Stimulated activated CD8-positive, alpha-beta memory T cell treated with anti-CD3 and anti-CD28 coated beads, Interleukin-12 subunit alpha, Interleukin-12 subunit beta, amount 100 ng/mL, for 4 hours (primary cell): ENCODE results near the gene TMEM14C.

Experiments
- DNase-seq: peaks from one replicate; pipeline ENCODE4 v3.0.0-alpha.2; 2020; ENCODE audit warnings: low read depth

TMEM14C gene

DNA sequence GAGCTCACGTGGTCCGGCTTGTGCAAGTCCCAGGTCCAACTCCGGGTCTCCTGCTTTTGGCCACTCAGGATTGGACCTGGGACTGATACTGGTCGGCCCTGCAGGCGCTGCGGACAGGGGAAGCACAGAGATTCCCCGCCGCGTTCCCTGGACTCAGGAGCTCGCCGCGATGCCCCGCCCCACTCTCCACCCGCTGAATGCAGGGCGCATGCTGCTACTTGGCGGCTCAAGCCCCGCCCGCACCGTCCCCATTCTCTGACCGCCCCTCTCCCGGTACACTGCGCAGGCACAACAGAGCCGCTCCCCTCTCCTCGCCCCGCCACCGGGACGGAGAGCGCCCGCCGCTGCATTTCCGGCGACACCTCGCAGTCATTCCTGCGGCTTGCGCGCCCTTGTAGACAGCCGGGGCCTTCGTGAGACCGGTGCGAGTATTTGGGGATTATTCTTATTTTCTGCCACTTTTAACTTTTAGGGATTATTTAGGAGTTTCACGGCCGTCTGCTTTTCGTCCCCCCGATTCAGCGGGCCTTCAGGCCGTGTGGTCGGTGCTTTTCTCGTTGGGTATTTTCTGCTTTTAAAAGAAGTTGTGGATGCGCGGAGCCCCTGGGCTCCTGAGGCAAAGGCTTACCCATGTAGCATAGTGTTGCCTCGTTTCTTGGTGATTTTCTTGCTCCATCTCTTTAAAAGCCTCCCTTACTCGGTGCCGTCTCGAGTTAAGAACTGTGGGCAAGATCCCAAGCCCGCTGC lies at the start of gene TMEM14C:
Gene TMEM14C, plus strand, starts transcription at position 251 of the 747 bp plus-strand sequence. CDS start 1,544 bp downstream, outside the sequence.
- peak; percentile 68 for DNase-seq

DNA sequence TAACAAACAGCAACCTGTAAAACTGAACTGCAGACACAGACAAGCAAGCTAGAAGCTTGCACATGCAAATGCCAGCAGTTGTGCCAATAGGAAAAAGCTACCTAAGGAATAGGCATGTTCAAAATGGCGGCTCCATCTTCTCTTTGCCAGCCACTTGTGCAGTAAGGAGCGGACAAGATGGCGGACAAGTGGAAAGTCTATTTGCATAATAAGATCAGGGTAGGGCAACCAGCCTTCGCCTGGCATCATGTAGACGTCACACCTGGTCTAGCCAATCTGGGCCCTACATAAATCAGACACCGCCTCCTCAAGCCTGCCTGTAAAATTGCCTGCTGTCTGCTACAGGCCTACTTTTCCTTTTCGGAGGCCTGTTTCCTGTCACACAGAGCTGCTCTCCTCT lies 46.5 kb upstream of the TMEM14C start:
- DNase-seq: no peak

DNA sequence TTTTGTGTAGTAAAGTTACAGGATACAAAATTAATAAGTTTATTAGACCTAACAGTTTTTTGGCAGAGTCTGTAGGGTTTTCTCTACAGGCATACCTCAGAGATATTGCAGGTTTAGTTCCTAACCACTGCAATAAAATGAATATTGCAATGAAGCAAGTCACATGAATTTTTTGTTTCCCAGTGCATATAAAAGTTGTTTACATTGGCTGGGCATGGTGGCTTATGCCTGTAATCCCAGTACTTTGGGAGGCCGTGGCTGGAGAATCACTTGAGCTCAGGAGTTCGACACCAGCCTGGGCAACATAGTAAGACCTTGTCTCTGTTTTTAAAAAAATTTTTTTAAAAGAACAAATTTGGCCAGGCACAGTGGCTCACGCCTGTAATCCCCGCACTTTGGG lies 44.4 kb upstream of the TMEM14C start:
- no peak for DNase-seq

DNA sequence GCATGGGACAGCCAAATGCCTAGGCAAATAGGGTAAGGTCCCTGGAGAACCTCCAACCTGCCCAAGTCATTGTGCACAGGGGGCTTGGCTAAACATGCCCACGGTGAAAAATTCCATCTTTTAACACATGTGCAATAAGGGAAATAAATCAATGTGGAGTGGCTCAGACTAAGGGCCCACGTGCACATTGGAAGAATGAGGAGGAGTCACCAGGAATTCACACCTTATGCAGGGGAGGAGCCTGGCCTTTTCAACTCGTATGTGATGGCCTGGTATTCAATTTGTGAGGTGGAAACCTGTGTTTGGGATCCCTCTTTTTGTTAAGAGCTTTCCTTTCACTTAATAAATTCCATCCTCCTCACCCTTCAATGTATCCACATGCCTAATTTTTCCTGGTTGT lies 41.1 kb upstream of the TMEM14C start:
- DNase-seq: no peak

DNA sequence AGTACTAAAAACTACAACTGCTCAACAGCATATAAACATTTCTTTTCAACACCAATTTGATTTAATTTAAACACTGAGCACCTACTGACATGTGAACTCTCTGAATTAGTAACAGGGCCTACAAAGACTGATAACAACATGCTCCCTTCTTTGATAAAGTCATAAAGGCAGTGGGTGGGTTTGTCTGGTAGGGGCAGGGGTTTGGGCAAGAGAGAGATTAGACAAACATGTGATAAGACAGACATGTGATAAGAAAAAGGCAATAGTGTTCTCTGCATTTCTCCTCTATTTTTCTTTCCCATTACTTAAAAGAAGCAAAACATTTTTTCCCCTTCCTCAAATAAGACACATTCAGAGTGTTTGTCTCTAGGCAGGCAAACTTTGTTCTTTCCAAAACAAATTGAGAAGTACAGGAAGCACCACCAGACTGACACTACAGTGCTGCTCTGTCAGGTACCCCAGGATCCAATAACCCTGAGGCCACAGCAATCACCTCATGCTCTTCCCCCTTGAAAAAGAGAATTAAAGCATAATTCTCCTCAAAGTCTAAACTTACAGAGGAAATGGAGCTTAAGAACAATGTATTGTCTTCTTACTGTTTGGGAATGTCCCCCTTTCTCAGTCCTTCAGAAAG lies 40.4 kb upstream of the TMEM14C start:
- no peak for DNase-seq

DNA sequence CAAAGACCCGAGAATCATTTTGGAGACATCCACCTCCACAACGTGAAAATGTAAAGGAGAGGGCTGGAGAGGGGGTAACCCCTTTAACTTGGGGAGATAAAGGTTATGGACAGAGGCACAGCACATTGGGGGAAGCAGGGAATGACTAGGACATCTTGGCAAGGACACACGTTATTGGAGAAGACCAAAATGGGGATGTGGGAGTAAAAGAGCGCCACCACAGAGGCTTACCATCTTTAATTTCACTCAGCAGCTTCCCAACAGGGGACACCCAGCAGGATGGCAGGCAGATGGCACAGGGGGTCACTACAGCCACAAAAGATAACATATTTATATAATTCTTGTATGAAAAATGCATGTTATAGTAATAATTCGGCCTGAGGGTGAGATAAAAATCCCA lies 38.3 kb upstream of the TMEM14C start:
- DNase-seq: no peak

DNA sequence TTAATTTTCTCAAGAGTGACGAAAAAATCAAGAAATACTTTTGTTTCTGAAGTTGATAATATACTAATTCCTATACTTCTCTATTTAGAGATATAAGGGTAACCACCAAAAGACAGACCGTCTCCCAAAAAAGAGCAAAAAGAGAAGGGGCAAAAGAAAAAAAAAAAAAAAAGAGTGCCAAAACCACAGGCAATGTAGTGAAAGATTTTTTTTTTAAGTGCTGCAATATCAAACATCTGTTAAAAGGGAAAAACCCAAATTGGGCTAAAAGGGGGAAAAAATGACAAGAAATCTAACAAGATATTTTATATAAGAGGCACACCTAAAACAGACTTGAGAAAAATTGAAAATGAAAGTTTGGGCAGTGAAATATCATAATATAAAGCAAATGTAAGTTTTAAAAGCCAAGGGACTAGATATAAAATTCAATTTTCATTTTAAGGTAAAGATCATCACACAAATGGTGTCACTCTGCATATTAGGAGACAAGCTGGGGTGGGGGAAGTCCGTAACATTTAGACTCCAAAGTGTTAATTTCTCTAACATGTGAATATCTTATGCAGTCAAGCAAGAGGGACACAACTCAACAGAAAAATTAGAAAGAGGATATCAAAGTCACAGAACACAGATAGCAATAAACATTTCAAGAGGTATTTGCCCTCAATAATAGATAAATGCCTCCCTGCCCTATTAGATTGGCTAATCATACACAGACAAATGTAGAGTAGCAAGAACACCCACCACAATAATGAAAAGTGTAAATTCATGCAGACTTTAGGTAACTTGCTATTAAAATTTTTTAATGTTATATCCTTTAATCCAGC lies 37.6 kb upstream of the TMEM14C start:
- no peak for DNase-seq

DNA sequence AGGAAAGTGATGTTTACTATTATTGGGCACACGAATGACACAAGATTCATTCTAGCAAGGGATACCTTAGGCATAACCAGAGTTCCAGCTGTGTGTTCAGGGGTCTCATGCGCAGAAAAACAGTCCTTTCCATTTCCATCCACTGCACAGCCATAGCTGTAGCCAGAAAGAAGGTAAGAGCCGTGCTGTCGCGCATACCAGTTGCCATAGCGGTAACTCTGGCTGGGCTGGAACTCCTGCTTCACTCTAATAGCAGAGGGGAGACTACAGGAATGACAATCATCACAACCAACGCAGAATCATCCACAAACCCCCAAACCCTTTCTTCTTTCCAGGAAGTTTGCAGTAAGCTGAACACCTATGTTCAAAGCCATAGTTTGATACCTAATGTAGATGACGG lies 36.0 kb upstream of the TMEM14C start:
- DNase-seq: no peak

DNA sequence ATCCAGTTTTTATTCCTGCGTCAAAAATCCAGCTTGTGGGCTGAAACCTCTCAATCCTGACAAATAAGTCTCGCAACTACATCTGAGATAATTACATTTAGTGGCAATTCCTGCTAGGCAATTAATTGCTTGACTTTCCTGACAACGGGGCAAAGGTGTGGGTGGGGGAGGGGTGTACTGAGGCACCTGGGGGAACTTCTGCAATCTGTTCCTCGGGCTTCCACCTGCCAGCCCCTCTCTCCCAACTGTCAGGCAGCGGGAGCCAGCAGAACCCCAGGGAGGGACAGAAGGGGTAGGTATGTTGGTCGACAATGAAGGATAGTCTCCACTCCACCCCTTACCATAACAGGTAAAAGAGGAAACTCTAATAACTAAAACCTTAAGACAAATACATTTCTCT lies 35.3 kb upstream of the TMEM14C start:
- no peak for DNase-seq

DNA sequence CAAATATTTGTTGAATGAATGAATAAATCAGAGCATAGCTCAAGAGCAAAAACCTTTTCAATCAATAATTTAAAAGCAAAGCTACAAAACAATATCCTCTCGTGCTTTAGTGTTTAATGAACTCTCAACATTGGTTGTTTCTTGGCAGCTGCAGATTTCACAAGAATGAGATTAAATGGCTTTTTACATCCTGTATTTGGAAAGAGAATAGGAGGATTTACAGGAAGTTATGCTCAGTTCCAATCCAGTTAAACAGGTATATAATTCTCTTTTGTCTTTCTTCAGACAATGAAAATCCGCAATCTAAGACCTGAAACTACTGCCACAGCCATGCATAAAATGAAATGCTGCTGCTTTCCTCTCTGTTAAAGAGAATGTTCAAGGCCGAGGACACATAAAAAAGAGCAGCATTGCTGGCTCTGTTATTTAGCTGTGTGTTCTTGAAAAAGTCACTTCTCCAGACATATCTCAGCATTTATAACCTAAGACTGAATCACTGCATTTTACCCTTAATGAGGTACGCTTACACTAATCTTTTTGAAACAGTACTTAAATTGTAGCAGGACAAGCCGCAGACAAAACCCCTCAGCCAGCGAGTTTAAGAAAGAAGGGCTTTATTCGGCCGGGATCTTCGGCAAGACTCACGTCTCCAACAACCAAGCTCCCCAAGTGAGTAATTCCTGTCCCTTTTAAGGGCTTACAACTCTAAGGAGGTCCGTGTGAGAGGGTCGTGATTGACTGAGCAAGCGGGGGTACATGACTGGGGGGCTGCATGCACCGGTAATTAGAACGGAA lies 32.0 kb upstream of the TMEM14C start:
- DNase-seq: no peak

DNA sequence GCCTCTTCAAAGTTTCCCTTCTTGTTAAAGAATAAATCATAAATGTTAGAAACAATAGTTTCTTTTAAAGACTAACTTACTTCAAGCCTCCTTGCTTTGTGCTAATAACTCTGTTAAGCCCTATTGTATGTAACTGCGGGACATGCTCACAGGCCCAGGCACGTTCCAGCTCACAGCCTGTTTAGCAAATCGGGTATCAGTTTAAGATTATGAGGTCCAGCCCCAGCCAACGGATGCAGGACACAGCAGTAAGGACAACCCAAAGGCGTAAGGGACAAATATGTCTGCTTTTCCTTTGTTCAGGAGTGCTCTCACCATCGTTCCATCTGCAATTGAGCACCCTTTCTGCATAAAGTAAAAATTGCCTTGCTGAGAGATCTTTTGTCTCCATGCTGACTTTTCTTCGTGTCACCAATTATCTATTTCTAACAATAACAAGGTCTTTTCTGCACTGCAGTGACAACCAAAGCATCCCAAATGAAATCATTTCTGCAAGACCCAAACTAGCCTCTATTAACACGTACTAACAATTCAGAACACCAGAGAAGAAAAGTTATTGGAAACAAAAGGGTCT lies 29.8 kb upstream of the TMEM14C start:
- no peak for DNase-seq

DNA sequence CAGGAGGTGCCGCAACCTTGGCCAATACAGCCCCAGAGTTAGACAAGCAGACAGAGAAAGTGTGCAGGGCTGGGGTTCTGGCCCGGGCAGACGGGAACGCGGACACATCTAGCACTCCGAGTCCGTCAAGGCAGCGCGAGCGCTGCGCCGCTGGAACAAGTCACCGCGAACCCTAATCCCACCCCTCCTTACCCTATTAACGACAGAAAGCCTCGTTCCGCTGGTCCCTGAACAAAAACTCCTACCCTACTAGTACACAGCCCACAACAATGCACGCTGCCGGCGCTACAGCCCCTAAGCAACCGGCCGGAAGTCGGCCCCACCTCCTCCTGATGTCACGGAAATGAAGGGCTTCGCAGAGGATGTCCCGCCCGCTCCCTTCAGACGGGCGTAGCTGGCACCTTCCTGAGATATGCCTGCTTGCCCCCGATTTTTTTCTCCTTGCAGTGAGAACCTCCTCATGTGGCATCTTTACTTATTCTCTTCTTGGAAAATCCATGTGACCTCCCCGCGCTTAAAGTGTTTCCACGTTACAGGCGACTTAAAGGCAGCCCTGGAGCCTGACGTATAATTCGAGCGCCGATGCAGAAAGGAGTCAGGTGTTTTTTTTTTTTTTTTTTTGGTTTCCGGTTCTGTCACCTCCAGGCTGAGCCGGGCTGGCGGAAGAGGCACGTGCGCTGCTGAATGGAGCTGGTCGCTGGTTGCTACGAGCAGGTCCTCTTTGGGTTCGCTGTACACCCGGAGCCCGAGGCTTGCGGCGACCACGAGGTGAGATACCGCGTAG lies 28.4 kb upstream of the TMEM14C start, which contains the start of the genes C6orf52 and PAK1IP1:
Gene C6orf52, minus strand, starts transcription at position 315 of the 784 bp plus-strand sequence. CDS start 7,066 bp downstream, outside the sequence.
Gene PAK1IP1, plus strand, starts transcription at position 671 of the 784 bp plus-strand sequence. Its CDS starts 14 bp downstream, at position 685.
- DNase-seq: peak; percentile 91

DNA sequence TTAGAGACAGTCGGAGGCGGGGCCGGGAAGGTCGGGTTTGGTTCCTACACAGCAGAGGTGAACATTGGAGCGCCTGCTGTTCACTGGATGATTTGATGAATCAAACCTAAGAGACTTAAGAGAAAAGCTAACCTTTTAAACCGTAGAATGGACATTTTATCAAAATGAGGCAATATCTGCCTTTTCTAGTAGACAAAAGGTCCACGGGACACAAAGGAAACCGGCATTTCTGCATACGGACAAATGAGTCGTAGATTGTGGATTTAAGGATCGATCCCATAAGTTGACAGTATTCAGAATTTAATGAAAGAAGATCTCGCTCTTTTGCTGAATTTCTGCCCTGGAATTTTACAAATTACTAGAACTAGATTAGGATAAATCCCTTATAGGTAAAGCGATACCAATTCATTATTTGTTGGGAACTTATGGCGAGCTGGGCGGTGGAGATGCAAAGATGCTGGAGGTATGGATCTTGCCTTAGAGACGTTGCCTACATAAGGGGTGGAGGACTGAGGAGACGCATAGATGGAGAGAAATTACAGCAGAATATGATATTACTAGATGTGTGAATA lies 27.7 kb upstream of the TMEM14C start:
- DNase-seq: no peak

DNA sequence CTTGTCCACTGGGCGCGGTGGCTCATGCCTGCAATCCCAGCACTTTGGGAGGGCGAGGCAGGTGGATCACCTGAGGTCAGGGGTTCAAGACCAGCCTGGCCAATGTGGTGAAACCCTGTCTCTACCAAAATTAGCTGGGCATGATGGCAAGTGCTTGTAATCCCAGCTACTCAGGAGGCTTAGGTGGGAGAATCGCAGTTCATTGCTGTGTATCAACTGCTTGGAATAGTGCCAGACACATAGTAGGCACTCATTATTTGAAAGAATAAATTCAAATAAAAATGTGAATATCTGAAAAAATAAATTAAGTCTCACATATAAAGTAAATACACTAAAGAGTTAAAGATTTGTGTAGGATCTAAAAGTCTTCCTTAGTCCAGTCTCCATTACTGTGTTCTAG lies 26.2 kb upstream of the TMEM14C start:
- no peak for DNase-seq

DNA sequence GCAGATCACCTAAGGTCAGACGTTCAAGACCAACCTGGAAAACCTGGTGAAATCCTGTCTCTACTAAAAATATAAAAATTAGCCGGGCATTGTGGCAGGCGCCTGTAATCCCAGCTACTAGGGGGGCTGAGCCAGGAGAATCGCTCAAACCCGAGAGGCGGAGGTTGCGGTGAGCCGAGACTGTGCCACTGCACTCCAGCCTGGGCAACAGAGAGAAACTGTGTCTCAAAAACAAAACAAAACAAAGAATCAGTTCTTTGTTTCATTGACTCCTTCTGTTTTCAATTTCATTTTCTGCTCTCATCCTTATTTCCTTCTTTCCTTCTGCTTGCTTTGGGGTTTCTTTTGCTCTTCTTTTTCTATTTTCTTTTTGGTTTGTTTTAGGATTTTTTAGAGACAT lies 8.9 kb upstream of the TMEM14C start:
- DNase-seq: no peak

DNA sequence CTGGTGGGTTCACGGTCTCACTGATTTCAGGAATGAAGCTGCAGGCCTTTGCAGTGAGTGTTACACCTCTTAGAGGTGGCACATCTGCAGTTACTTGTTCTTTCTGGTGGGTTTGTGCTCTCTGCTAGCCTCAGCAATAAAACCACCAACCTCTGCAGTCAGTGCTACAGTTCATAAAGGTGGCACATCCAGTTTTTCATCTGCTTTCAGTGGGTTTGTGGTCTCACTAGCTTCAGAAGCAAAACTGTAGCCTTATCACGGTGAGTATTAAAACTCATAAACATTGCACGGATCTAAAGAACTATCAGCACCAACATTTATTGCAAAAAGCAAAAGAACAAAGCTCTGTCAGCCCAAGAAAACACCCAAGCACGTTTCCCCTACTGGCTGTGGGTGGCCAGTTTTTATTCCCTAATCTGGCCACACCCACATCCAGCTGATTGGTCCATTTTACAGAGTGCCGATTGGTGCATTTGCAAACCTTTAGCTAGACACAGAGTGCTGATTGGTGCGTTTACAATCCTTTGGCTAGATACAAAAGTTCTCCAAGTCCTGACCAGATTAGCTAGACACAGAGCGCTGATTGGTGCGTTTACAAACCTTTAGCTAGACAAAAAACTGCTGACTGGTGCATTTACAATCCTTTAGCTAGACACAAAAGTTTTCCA lies 3.4 kb upstream of the TMEM14C start:
- no peak for DNase-seq

DNA sequence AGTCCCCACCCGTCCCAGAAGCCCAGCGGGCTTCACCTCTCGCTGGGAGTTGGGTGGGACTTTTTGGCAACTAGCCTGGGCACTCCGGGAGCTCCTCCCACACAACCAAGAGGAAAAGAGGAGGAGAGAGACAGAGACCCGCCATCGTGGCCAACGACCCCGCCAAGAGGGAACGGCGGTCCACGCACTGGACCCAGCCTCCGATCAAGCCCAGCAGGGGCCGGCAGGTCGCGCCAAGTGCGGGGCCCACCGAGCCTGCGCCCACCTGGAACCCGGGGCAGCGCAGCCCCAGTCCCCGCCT lies 3.0 kb upstream of the TMEM14C start:
- DNase-seq: no peak

DNA sequence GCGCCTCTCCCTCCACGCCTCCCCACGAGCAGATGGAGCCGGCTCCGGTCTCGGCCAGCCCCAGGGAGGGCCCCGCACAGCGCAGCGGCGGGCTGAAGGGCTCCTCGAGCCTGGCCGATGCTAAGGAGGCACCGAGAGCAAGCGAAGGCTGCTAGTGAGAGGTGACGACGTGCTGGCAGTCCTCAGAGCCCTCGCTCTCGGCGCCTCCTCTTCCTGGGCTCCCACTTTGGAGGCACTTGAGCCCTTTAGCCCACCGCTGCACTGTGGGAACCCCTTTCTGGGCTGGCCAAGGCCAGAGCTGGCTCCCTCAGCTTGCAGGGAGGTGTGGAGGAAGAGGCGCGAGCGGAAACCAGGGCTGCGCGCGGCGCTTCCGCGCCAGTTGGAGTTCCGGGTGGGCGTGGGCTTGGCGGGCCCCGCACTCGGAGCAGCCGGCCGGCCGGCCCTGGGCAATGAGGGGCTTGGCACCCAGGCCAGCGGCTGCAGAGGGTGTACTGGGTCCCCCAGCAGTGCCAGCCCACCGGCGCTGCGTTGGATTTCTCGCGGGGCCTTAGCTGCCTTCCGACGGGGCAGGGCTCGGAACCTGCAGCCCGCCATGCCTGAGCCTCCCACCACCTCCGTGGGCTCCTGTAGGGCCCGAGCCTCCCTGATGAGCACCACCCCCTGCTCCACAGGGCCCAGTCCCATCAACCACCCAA lies 2.5 kb upstream of the TMEM14C start:
- peak; percentile 44 for DNase-seq
